HG03025 (cell line): ENCODE data around the gene RBM38.

Experiments
- ATAC-seq: cut with Tn5 transposase; IDR thresholded peaks from one replicate; pipeline ENCODE4 v1.9.1; 2021; ENCODE audit warnings: mild to moderate bottlenecking, moderate library complexity; ENCODE audit not compliant: unreplicated experiment, low FRiP score

The RBM38 gene

DNA sequence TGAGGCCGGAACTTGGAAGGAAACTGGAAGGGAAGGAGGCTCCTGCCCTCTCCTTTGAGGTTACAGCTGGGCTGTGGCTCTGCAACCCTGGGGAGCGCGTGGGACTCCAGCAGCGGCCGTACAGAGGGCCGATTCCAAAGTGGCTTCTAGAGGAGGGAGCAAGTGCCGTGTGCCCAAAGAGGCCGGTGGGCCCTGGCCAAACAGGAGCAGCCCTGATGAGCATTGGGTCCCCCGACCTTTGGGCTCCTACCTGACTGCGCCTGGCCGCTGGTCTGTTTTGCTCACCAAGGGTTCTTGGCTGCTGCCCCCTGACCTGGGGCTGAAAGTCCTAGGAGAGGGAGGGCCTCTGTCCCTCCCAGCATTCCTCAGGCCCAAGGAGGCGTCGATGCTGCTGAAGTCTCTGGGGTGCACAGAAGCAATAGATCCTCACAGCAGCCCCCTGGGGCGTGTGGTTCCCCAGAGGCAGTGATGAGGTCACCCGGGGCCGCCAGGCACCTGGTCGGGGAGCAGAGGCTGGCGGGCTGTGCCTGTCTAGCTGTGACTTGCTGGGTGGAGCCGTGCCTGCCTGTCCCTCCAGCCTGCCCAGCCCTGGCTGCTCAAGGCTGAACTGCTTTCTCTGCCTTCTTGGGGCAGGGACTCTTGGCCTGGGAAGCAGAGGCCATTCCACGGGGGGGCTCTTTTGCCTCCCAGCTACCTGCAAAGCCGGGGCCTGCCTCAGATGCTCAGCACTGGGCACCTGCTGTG lies 9.8 kb downstream of the RBM38 start:
- ATAC-seq = no peak

DNA sequence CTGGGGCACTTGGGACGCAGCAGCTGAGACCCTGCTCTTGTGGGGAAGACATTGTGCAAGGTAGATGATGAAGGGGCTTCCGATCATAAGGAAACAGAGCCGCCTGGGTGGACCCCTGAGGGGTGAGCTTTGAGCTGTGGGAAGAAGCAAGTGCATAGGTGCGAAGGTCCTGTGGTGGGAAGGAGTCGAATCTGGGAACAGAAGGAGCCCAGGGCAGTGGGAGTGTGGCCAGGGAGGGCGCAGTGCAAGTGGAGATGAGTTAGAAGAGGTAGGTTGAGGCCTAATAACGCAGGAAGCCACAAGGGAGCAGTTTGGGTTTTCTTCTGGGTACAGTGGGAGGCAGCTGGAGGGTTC lies 10.3 kb downstream of the RBM38 start:
- no peak for ATAC-seq

DNA sequence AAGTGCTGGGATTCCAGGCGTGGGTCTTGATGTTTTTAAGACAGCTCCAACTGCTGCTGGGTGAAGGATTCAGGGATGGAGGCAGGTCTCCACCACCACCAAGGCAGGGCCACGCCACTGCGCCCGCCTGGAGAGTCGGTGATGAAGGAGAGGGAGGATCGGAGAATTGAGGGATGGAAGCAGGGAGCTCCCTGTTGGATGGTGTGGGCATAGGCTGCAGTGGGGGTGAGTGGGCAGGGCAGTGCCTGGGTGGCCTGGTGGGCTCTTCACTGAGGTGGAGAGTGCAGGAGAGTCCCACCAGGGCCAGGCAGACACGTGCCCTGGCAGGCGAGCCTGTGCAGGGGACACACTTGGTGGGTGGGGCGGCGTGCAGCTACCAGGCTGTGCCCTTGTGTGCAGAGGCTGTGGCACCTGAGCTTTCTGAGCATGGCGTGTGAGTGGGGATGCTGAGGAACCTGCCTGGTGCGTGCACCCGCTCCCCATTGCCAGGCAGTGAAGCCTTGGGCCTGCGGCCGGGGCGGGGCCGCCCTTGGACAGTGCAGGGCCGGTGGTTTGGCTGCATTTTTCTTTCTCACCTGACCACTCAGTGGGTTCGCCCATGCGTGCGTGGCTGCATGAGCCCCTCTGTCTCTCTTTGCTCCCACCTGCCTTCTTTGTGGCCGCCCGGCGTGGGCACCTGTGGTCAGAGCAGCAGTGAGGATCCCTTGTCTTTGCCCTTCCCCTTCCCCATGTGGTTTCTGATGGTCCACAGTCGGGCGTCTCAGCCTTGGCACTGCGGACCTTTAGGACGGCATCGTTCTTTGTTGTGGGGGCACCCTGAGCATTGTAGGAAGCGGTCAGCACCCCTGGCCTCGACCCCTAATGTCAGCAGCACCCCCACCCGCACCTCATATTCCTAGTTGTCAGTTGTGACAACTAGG lies 11.3 kb downstream of the RBM38 start:
- ATAC-seq = no peak

DNA sequence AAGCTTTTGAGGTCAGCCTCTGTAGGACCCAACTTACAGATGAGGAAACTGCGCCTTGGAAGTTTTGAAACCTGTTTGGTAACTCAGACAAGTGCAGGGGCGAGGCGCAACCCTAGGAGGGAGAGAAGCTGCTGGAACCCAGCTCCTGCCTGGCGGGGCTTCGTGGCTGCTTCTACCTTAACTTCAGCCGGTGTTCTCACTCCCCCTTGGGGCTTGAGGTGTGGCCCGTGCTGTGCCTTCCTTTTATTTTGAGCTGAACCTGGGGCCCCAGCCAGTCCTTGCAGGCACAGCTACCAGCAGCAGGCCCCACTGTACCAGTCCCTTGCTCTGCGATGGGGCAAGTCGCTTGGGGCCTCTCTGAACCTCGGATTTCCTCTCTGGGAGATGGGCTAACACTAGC lies 12.0 kb downstream of the RBM38 start:
- ATAC-seq = no peak

DNA sequence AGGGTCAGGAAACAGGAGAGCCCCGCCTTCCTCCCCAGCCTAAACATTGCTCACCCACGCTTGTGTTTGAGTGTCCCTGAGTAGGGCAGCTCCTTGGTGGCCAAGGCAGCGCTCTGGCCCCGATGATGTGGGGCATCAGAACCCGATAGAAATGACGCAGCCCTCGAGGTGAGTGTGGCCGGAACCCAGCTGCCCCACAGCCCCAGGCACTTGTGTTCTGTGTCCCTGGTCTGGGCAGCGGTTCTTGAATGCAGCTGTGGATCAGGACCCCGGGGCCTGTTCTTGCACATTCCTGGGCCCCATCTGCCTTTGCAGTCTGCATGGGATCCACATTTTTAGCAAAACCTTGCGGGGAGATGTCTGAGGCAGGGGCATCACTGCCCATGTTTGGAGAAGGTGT lies 12.8 kb downstream of the RBM38 start:
- no peak for ATAC-seq

DNA sequence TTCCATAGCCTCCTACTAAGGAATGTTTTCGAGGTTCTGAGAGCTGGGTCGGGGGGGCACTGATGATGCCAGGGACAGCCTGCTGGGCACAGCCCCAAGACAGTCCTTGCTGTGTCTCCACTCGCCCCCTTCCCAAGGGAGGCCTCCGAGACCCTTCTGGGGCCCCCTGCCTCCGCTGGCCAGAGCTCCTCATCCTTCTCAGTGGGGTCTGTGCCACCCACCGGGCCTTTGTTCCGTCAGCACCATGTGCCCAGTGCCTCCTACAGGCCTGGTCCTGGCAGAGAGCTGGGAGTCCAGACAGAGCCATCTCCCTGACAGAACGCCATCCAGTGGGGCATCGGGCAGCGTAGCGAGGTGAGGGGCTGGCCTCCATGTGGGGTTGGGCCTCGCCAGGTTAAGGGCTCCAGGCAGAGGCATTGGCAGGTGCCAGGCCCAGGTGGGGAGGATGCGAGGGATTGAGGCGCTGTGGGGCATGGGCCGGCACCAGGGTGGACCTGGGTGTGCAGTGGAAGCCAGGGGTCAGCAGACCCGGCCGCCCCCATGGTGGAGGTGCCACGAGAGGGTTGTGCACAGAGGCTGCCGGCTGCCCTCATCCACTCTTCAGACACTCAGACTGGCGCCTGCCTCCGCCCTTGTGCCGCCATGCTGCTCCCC lies 13.3 kb downstream of the RBM38 start:
- no peak for ATAC-seq

DNA sequence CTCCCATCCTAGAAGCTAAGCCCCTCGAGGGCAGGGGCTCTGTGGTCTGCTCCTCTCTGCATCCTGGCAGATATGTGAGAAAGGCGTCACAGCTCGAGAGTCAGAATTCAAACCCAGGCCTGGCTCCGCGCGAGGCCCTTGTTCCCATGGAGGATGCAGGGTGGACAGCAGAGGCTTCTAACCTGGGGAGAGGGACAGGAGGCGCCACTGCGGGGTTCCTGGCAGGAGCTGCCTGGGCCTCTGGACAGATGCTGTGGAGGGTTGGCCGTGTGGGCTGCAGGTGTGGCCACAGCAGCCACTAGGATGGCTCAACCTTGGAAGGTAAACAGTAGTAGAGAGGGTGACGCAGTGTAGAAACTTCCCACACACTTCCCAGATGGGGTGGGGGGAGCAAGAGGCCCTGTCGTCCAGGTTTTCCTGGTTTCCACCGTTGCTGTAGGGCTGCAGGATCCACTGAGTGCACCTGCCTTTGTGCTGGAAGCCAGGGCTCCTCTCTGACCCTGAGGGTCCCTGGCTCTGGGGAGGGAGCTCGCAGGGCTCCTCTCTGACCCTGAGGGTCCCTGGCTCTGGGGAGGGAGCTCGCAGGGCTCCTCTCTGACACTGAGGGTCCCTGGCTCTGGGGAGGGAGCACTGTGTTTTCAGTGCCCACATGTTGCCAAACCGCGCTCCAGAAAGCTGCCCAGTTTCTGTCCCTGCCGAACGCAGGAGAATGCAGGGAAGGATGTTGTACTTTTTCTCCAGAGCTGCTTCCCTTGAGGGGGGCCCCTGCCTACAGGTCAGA lies 14.2 kb downstream of the RBM38 start:
- no peak for ATAC-seq

DNA sequence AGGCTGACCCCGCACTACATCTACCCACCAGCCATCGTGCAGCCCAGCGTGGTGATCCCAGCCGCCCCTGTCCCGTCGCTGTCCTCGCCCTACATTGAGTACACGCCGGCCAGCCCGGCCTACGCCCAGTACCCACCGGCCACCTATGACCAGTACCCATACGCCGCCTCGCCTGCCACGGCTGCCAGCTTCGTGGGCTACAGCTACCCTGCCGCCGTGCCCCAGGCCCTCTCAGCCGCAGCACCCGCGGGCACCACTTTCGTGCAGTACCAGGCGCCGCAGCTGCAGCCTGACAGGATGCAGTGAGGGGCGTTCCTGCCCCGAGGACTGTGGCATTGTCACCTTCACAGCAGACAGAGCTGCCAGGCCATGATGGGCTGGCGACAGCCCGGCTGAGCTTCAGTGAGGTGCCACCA lies 16.4 kb downstream of the RBM38 start:
- no peak for ATAC-seq

DNA sequence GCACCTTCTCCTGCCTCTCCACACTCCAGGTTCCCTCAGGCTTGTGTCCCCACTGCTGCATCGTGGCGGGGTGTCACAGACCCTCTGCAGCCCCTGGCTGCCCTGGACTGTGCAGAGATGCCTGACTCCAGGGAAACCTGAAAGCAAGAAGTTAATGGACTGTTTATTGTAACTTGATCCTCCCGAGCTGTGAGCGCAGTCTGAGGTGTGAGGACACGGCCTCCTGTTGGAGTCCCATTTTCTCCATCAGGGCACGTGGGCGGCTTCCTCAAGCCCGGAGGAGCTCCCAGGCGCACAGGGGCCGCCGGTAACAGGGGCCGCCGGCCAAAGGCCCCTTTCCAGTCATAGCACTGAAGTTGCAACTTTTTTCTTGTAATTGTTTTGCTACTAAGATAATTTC lies 16.9 kb downstream of the RBM38 start:
- no peak for ATAC-seq

DNA sequence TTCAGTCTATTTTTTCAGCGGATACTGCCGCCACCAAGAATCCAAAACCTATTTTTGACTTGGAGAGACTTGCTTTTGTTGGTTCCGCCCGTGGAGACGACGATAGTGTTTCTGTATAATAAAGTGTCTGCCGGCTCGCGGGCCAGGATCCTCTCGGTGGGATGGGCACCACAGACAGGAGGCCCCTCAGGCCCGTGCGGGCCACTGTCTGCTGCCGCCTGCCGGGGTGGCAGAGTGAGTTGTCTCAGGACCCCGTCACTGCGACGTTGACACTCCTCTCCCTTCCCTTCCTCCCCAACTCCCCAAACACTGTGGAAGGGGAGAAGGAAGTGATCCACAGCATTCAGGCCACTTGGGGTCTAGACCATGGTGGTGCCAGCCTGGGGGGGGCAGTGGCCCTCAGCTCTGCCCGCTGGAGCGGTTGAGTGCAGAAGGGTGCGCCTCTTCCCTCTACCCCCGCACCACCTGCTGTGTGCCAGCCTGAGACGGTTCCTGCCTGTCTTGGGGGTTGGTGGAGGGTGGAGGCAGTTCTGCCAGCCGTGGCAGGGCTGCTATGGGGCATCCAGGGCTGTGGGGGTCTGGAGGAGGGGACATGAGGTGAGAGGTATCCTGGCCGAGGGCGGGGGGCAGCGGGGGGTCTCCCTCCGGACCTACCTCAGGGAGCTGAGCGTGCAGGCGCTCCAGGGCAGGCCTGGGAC lies 17.5 kb downstream of the RBM38 start:
- no peak for ATAC-seq

DNA sequence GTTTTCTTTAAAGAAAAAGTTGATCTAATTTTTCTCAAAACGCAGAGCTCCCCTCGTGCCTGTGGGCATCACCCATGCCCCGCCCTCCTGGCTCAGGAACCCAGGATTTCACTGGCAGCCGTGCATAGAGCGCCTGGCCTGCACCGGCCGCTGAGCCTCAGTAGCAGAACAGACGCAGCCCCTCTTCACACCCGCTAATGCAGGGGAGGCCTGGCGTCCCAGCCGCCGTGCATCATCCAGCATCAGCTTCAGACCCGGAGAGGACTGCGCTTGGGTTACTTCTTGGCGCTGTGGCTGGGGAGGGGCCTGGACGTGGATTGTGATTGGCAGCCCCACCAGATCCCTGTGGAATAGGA lies 18.1 kb downstream of the RBM38 start:
- no peak for ATAC-seq

DNA sequence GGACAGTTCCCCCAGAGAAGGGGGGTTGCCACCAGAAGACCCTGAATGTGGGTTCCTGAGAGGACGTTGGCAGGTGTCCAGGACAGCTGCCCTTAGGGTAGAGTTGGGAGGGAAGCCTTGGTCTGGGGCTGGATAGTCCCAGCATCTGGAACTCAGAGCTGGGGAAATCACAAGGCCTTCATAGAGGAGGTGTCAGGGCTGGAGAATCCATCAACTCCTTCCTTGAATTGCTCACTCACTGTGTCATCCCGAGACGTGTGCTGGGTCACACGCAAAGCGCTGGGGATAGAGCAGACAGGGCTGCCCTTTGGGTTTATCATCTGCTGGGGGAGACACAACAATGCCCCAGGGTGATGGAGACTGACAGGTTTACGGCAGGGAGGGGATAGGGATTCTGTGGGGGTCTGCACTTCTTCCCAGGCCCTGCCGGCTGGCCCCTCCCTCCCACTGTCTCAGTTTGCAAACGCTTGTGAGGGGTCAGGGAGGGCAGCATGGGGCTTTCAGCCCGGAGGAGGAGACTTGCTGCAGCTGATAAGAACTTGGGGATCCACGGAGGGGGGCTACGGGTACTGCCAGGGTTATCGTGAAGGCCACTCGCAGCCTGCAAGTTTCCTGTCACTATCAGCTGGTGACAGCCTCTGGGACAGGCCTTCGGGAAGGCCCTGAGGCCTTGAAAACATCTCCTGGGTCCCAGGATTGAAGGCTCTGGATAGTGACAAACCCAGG lies 18.6 kb downstream of the RBM38 start:
- no peak for ATAC-seq

DNA sequence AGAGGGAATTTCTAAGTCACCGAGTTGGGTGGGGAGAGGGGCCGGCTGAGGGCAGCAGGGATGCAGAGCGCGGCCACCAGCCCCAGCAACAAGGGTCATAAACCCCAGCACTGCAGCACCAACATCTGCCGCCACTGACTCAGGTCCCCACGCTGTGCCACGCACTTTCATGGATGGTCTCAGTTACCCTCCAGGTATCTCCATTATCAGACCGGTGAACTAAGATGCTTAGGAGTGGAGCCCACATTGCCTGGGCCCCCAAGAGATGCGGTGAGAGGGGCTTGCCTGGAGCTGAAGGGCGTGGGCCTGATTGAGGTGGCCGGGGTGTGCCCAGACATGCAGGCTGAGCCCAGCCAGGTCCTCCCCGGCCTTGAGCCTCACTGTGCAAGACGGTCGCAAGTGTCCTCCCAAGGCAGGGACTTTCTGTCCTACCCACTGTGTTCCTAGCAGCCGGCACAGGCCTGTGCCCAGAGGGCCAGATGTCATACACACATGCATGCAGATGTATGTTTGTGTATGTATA lies 19.3 kb downstream of the RBM38 start:
- ATAC-seq = no peak

DNA sequence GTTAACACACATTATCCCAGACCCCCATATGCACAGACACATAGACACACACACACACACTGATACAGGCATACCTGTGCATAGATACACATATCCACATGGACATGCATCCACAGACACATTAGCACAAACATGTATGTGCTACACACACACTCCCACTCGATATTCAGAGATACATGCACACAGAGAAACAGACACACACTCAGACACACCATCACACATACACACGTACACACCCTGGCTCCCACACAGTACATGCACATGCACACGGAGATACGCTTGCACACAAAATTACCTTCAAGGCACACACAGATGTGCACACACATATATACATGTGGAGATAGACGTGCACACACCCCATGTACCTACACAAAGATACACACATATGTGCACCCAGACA lies 19.7 kb downstream of the RBM38 start:
- ATAC-seq = no peak

DNA sequence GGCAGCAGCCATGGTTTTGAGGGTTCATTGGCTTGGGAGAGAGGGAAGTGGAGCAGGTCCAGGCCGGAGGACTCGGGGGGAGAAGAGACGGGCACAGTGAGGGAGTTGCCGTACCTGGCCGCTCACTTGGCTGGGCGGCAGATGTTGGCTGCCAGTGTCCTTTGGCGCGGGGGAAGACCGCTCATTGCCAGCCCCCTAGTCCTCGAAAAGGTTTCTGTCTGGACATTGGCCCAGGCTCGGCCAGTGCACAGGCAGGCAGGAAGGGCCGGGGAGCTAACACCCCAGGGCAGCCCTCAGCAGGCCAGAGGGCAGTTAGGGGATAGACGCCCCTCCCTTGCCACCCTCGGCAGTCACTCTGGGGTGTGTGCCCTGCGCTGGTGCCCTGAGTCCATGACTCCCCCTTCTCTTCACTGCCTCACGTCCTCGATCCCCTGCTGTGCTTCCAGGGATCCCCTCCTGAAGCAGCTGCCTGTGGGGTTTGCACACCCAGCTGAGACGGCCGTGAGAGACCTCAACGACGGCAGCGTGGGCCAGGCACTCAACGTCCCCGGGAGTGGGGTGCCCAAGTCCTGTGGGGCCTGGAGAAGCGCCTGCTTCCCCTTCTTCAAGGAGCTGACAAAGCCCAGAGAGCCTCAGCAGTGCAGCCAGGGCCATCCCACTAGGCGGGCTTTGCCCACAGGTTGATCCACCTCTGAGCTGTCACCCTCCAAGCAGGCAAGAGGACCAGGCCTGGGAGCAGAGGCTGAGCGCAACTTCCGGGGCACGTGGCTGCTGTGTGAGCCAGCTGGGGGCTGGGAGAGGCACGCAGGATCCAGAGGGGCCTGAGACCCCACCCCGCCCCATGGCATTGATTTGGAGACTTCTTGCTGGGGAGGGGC lies 20.4 kb downstream of the RBM38 start:
- ATAC-seq = no peak

DNA sequence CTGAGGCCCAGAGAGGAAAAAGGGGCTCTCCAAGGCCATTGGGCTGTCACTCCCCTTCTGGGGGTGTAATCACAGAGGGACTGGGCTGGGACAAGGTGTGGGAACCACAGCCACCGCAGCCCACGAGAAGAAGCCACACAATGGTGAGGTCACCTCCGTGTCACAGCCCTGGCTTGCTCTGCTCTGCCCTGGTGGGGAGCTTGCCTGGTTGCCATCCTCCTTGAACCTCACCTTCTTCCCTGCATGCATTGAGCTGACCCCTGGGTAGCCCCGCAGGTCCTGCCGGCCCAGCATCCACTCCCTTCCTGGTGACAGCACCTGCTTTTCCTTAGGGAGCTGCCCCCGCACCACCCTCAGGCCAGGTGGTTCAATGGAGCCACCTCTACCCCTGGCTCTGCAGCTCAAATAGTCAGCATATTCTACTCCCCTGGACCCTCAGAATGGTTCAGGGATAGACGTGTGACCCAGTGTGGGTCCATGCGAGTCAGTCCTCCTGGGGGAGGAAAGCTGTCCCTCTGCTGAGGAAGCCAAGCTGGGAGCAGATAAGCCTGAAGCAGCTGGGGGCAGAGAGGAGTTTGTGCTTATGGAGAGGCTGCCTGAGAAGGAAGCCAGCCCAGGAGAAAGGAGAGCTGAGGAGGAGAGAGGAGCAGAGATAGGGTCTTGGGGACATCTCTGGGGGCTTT lies 21.3 kb downstream of the RBM38 start:
- no peak for ATAC-seq

DNA sequence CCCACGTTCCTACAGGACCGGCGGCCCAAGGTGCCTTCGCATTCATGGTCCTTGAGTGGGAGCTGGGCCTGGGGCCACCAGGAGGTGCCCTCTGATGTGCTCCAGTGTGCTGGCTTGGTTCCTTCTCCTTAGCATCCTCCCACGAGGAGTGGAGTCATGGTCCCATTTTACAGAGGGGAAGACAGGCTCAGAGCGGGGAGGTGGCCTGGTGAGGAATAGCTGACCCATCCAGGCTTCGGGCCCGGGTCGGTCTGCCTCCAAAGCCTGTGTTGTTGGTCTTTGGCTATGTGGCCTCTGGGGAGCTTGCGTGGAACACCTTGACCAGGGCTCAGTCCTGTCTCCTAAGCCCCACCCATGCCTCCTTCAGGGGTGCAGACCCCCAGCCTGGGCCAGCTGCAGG lies 22.8 kb downstream of the RBM38 start:
- ATAC-seq = no peak
